ENCODE measurements around the gene ZNF644. TPM values are rescaled to one million over a fixed set of nuclear protein-coding genes. Genes with fewer than 3 reads are reported as not detected.

Gene ZNF644
- total RNA-seq, 1 experiment from 2014 or later = 55.9 TPM

GRCh38 chr1:91036894-91037829, 15.3 kb upstream of the ZNF644 start:
- DNase-seq (ENCODE audit: low read depth, low spot score) = no peak
- ChIA-PET CTCF (no interaction called here), RAD21 (ENCODE audit: low non-redundant PET in 1 of 2, low total read pairs in 2 of 2, uncharacterized antibody in 2 of 2, unreplicated experiment in 2 of 2) (no interaction called here), POLR2A (interaction anchor here (1.2 kb wide), 1 partner anchor 15 kb away, joined by 4 read pairs; the partner anchor contains the start of gene ZNF644)
- Histone ChIP-seq H3K4me2 (ENCODE audit: low read length) (no peak overlapping the region), H4K20me1 (ENCODE audit: insufficient read depth) (no peaks in the 10 kb centered on the region), H3K9ac (ENCODE audit: low read length) (no peak overlapping the region), H2AFZ (ENCODE audit: low read depth, low read length, poor library complexity, severe bottlenecking) (no peak overlapping the region), H3K4me1 (ENCODE audit: control insufficient read depth in 1 of 2, insufficient read depth in 2 of 2, low read length in 2 of 2) (no peaks in the 10 kb centered on the region), H3K36me3 (ENCODE audit: control insufficient read depth in 1 of 2, insufficient read depth in 2 of 2, low read length in 2 of 2) (no peaks in the 10 kb centered on the region), H3K4me3 (replicated peaks in 1 of 2; ENCODE audit: low read depth in 1 of 2, low read length in 2 of 2) (no peak overlapping the region), H3K27ac (ENCODE audit: low read depth, low read length) (no peak overlapping the region), H3K9me2 (ENCODE audit: insufficient read depth) (no peaks in the 10 kb centered on the region), H3K79me2 (ENCODE audit: insufficient read depth, low read length) (no peaks in the 10 kb centered on the region), H3K9me3 (ENCODE audit: control insufficient read depth in 1 of 2, insufficient read depth in 1 of 2, low read depth in 1 of 2, low read length in 2 of 2) (no peaks in the 10 kb centered on the region), H3K27me3 (ENCODE audit: insufficient read depth, low read length) (no peaks in the 10 kb centered on the region)
- TF ChIP-seq ELF1 (IDR thresholded peaks at IDR 0.05; ENCODE audit: borderline replicate concordance, low read depth) (no peak), EZH2phosphoT487 (IDR thresholded peaks at IDR 0.05; ENCODE audit: borderline replicate concordance) (no peak), FOSL1 (IDR thresholded peaks at IDR 0.05; ENCODE audit: low read depth) (no peak), POLR2A (IDR thresholded peaks at IDR 0.05; ENCODE audit: borderline replicate concordance, extremely low read depth, insufficient read depth, insufficient read length) (no peak), EGR1 (IDR thresholded peaks at IDR 0.05; ENCODE audit: low read depth) (no peak), EZH2 (IDR thresholded peaks at IDR 0.05) (no peak), POLR2AphosphoS5 (IDR thresholded peaks at IDR 0.05; ENCODE audit: low read depth, low read length) (no peak), TCF7L2 (IDR thresholded peaks at IDR 0.05; ENCODE audit: borderline replicate concordance, extremely low read depth, insufficient read depth, insufficient read length) (no peak), CTCF (IDR thresholded peaks at IDR 0.05 in 2 of 3, conservative IDR thresholded peaks at IDR 0.05 in 1 of 3; ENCODE audit: borderline replicate concordance in 1 of 3, insufficient read depth in 1 of 3, low read depth in 2 of 3, low read length in 2 of 3) (no peak), MAX (IDR thresholded peaks at IDR 0.05) (no peak), JUND (IDR thresholded peaks at IDR 0.05) (no peak), ZNF274 (IDR thresholded peaks at IDR 0.05; ENCODE audit: low read depth, low read length) (no peak)
- TF ChIP-seq, protein P1, sequence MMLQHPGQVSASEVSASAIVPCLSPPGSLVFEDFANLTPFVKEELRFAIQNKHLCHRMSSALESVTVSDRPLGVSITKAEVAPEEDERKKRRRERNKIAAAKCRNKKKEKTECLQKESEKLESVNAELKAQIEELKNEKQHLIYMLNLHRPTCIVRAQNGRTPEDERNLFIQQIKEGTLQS (IDR thresholded peaks at IDR 0.05) = no peak
- intact Hi-C loops (cut with micrococcal nuclease) = no loop called here
- no peak for ATAC-seq
- no TSS peak for BruUV-seq (replicated peaks)
